ENCODE results near the gene SLC25A21. TPM values are rescaled to one million over a fixed set of nuclear protein-coding genes. Genes with fewer than 3 reads are reported as not detected.

SLC25A21 gene
- total RNA-seq, 1 donor = 1.3 TPM

- DNase-seq (ENCODE audit: low read depth) = no peak
- TF ChIP-seq CTCF (IDR thresholded peaks at IDR 0.05; ENCODE audit: insufficient read depth, low read depth, low read length) = no peak
- no peak overlapping the region for H3K4me3 ChIP-seq (ENCODE audit: low read depth, low read length)
Measured at GRCh38 chr14:37143475-37143874, 28.9 kb downstream of the SLC25A21 start.

GRCh38 chr14:37142835-37143401 lies 29.5 kb downstream of the SLC25A21 start:
- peak; percentile 17 for DNase-seq (ENCODE audit: low read depth)
- TF ChIP-seq CTCF (IDR thresholded peaks at IDR 0.05; ENCODE audit: insufficient read depth, low read depth, low read length) = no peak
- H3K4me3 ChIP-seq (ENCODE audit: low read depth, low read length) = no peak overlapping the region

- no peak for DNase-seq (ENCODE audit: low read depth)
- no peak for TF ChIP-seq CTCF (IDR thresholded peaks at IDR 0.05; ENCODE audit: insufficient read depth, low read depth, low read length)
Measured at GRCh38 chr14:37140176-37140575, 32.2 kb downstream of the SLC25A21 start.

GRCh38 chr14:37139710-37140109 lies 32.7 kb downstream of the SLC25A21 start:
- H3K4me3 ChIP-seq (ENCODE audit: low read depth, low read length) = no peak overlapping the region
- TF ChIP-seq CTCF (IDR thresholded peaks at IDR 0.05; ENCODE audit: insufficient read depth, low read depth, low read length) = no peak
- no peak for DNase-seq (ENCODE audit: low read depth)

More at GRCh38 chr14:37140176-37140575, 32.2 kb downstream of the SLC25A21 start:
- no peak overlapping the region for H3K4me3 ChIP-seq (ENCODE audit: low read depth, low read length)

GRCh38 chr14:37138898-37139297 lies 33.5 kb downstream of the SLC25A21 start:
- no peak overlapping the region for H3K4me3 ChIP-seq (ENCODE audit: low read depth, low read length)
- no peak for TF ChIP-seq CTCF (IDR thresholded peaks at IDR 0.05; ENCODE audit: insufficient read depth, low read depth, low read length)
- DNase-seq (ENCODE audit: low read depth) = no peak

- DNase-seq (ENCODE audit: low read depth) = no peak
- TF ChIP-seq CTCF (IDR thresholded peaks at IDR 0.05; ENCODE audit: insufficient read depth, low read depth, low read length) = no peak
- H3K4me3 ChIP-seq (ENCODE audit: low read depth, low read length) = no peak overlapping the region
Measured at GRCh38 chr14:37133284-37133913, 39.0 kb downstream of the SLC25A21 start.

GRCh38 chr14:37131205-37131604 lies 41.2 kb downstream of the SLC25A21 start:
- H3K4me3 ChIP-seq (ENCODE audit: low read depth, low read length) = no peak overlapping the region
- no peak for DNase-seq (ENCODE audit: low read depth)
- TF ChIP-seq CTCF (IDR thresholded peaks at IDR 0.05; ENCODE audit: insufficient read depth, low read depth, low read length) = no peak

All from fibroblast of villous mesenchyme (primary cell).